Thoracic aorta (tissue), 2 donors: Measurements from ENCODE around the gene NLRP12. TPM values are rescaled to one million over a fixed set of nuclear protein-coding genes. Genes with fewer than 3 reads are reported as not detected.
A peak's percentile ranks its signal among the peaks of the same experiment; 100 is the strongest.

ENCODE experiments used
- ATAC-seq: fragments of 150-250 bp; one replicate; pipeline ENCODE4 v1.8.0; 2017; ENCODE audit warnings: low read depth; ENCODE audit not compliant: insufficient number of reproducible peaks, low FRiP score
- DNase-seq: peaks from one replicate; pipeline ENCODE4 v3.0.0-alpha.2; 2020; ENCODE audit warnings: low spot score
- H3K27ac ChIP-seq, 2 donors: fragments of 200-600 bp; sonication (generic); 1 replicate in 1 of 2; 2 replicates in 1 of 2; pipeline ENCODE4 v1.5.1; 2016; ENCODE audit warnings: mild to moderate bottlenecking in 2 of 2, moderate library complexity in 2 of 2
- H3K27me3 ChIP-seq: fragments of 200-600 bp; sonication (generic); replicated peaks from 2 replicates; pipeline ENCODE4 v1.6.0; 2016; ENCODE audit warnings: mild to moderate bottlenecking; ENCODE audit not compliant: insufficient read depth
- H3K36me3 ChIP-seq: fragments of 200-600 bp; sonication (generic); one replicate; pipeline ENCODE4 v1.5.1; 2016
- H3K4me1 ChIP-seq, 2 donors: fragments of 200-600 bp; sonication (generic); 1 replicate in 1 of 2; 2 replicates in 1 of 2; pipeline versions ENCODE4 v1.5.1 to v1.6.0; 2016; ENCODE audit warnings: low read depth in 2 of 2, mild to moderate bottlenecking in 1 of 2; ENCODE audit not compliant: control insufficient read depth in 1 of 2
- H3K4me3 ChIP-seq: fragments of 200-600 bp; sonication (generic); 2 replicates; pipeline ENCODE4 v1.5.1; 2016; ENCODE audit warnings: mild to moderate bottlenecking
- H3K9me3 ChIP-seq: fragments of 200-600 bp; sonication (generic); 2 replicates; pipeline ENCODE4 v1.5.1; 2016
- total RNA-seq, 2 donors: library from RNA; depleted of rRNA; stranded (reverse); fragments of >200 nt; gene quantifications; one replicate each; pipeline versions ENCODE4 v1.1.0 to v1.2.3, GENCODE V29; 2016
- TF ChIP-seq, protein P1 (sequence below): fragments of 200-600 bp; sonication (generic); IDR thresholded peaks from one replicate; pipeline ENCODE4 v1.5.1; 2019; ENCODE audit warnings: antibody characterized with exemption

Gene NLRP12
- total RNA-seq, 2 donors from 2014 or later, result 1.4 to 3.1 TPM

DNA sequence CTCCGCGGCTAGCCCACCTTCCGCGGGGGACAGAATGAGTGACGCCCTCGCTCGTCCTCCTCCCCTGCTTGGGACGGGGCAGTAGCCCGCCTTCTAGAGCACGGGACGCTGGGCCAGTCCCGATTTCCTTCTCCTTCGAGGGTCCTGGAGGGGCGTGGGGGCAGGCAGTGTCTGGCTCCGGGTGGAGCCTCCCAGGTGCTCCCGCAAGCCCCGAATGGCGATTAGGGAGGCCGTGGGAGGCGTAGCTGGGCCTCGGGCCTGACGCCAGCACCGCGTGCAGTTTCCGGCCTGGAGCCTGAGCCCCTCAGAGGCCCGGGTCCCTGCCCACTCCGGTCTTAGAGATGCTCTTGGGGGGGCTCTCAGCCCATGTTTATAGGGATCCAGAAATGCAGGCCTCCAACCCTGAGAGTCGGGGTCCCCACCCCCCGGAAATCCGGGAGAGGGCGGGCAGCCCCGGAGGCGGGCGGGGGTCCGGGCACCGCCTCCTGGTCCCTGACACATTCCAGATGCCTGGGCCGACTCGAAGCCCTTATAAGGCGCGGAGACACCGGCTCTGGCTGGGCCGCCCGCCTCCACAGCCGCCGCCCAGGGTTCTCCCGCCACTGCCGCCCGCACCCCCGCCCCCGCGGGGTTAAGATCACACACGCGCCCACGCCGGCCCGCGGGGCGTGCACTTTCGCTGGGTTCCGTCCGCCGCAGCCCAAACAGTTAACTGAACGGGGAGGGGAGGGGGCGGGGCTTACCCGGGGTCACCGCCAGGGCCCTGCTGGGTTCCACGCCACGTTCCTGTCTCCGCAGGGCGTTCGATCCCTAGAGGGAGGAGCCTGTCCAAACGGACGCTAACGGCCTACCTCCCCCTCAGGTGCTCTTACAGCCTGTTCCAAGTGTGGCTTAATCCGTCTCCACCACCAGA lies 45.0 kb upstream of the NLRP12 start:
- Histone ChIP-seq H3K4me1 (peaks cover 26 to 51% of the 10 kb centered on the region in 2 donors), H3K9me3 (no peaks in the 10 kb centered on the region), H3K36me3 (peaks cover 25% of the 10 kb centered on the region), H3K27me3 (no peaks in the 10 kb centered on the region), H3K27ac (peak overlapping the region; percentile 94 to 95), H3K4me3 (peak overlapping the region; percentile 88)
- DNase-seq, result peak; percentile 69
- peak; percentile 27 for ATAC-seq
- TF ChIP-seq, protein P1, sequence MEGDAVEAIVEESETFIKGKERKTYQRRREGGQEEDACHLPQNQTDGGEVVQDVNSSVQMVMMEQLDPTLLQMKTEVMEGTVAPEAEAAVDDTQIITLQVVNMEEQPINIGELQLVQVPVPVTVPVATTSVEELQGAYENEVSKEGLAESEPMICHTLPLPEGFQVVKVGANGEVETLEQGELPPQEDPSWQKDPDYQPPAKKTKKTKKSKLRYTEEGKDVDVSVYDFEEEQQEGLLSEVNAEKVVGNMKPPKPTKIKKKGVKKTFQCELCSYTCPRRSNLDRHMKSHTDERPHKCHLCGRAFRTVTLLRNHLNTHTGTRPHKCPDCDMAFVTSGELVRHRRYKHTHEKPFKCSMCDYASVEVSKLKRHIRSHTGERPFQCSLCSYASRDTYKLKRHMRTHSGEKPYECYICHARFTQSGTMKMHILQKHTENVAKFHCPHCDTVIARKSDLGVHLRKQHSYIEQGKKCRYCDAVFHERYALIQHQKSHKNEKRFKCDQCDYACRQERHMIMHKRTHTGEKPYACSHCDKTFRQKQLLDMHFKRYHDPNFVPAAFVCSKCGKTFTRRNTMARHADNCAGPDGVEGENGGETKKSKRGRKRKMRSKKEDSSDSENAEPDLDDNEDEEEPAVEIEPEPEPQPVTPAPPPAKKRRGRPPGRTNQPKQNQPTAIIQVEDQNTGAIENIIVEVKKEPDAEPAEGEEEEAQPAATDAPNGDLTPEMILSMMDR, result peak; percentile 61

DNA sequence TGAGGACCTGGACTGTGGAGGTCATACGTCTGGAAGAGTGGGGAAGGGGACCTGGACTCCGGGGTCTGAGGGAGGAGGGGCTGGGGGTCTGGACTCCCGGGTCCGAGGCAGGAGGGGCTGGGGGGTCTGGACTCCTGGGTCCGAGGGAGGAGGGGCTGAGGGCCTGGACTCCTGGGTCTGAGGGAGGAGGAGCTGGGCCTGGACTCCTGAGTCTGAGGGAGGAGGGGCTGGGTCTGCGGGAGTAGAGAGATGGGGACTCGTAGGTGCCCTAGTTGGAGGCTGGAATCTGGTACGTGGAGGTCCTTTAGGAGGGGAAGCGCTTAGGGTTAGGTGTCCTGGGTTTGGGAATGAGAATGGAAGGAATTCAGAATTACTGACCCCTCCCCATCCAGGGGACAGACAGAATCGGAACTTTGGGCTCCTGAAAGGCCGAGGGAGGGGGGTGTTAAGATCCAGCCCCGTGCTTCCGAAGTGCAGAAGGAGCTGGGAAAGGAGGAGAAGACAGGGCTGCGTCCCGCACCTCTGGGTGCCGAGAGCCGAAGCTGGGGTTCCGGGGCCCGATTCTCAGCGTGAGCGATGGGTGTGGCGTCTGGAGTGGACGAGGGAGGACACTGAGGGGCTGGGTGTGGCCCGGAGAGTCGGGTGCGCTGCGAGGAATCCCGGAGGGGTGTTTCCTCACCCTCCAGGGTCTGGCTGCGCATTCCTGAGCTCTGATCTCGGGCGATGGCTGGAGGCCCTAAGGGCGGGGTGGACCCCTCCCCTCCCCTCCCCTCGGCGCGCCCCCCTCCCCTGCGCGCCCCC lies 44.2 kb upstream of the NLRP12 start:
- peaks cover 17% of the 10 kb centered on the region for H3K36me3 ChIP-seq
- no peaks in the 10 kb centered on the region for H3K27me3 ChIP-seq
- peak overlapping the region; percentile 88 for H3K4me3 ChIP-seq
- no peaks in the 10 kb centered on the region for H3K9me3 ChIP-seq
- TF ChIP-seq, protein P1, result no peak
- peaks cover 26 to 42% of the 10 kb centered on the region in 2 donors for H3K4me1 ChIP-seq
- ATAC-seq (no peak), DNase-seq (no peak)
- H3K27ac ChIP-seq, result peak overlapping the region; percentile 94 to 95

DNA sequence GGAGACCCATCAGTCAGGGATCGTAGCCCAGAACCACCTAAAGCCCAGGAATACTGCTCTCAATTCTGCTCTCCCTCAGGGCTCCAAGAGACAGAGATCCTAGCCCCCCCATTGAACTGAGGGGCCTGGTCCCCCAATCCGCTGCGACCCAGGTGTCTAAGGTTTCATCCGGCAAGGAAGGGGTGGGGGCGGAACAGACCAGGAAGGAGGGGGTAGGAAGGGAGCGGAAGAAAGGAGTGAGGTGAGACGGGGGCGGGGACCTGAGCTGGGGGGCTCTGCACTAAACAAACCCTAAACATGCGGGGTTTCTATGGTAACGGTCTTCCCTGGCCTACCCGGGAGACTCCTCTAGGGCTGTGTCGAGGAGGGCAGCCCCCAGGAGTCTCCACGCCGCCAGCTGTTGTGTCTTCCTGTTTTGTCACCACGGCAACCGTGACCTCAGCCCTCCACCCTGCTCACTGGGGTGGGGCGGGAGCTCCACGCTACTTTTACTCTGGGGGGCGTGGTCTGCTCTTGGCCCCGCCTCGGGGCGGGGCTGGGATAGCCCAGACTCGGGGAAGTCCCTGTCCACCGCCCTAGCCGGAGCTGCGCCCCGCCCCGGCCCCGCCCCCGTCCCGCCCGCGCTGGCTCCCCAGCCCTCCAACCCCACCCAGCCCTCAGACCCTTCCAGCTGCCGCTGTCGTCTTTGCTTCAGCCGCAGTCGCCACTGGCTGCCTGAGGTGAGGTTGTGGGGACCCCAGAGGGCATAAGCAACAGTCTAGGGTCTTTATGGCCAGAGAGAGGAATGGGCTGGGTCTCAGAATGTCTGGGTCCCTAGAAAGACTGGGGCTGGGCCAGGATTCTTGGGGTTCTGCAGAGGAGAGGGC lies 43.3 kb upstream of the NLRP12 start, which contains the start of gene MYADM:
Gene MYADM, plus strand, starts transcription at position 659 of the 866 bp plus-strand sequence. CDS start 5,647 bp downstream, outside the sequence.
- TF ChIP-seq, protein P1, result no peak
- Histone ChIP-seq H3K36me3 (peaks cover 10% of the 10 kb centered on the region), H3K4me1 (peaks cover 26 to 37% of the 10 kb centered on the region in 2 donors), H3K9me3 (no peaks in the 10 kb centered on the region), H3K4me3 (peak within 1 kb of the TSS; percentile 88), H3K27me3 (no peaks in the 10 kb centered on the region), H3K27ac (peak within 1 kb of the TSS; percentile 95 to 97)
- ATAC-seq, result peak; percentile 92
- DNase-seq, result peak; percentile 99

DNA sequence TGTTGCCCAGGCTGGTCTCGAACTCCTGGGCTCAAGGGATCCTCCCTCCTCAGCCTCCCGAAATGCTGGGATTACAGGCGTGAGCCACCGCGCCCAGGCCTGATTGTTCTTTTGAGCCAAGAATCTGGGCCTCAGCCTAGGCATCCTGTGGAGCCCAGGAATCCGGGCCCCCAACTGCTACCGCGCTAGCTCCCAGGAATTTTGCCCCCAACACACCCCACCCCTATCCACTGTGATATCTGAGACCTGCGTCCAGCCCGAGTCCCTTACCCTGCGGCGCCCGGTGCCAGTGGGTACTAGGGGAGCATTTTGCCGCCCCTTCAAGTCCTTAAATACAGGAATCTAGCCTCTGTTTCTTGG lies 42.7 kb upstream of the NLRP12 start:
- Histone ChIP-seq H3K4me3 (peak overlapping the region; percentile 88), H3K4me1 (peaks cover 26 to 31% of the 10 kb centered on the region in 2 donors), H3K36me3 (peaks cover 7% of the 10 kb centered on the region), H3K9me3 (no peaks in the 10 kb centered on the region), H3K27me3 (no peaks in the 10 kb centered on the region), H3K27ac (peak overlapping the region; percentile 88 to 97)
- ATAC-seq (no peak), DNase-seq (no peak)
- TF ChIP-seq, protein P1, result no peak
